ENCODE results near the gene RMRP.

GRCh38 chr9:35664531-35665470 is 7.0 kb upstream of the RMRP start, which contains the start of gene ARHGEF39:
- TF ChIP-seq ZNF175 (CRISPR knock-in tag; IDR thresholded peaks at IDR 0.05; ENCODE audit: low read depth) (no peak), RAD21 (CRISPR knock-in tag; conservative IDR thresholded peaks at IDR 0.05 in 1 of 2, IDR thresholded peaks at IDR 0.05 in 1 of 2) (peak in 1 of 2 experiments; percentile 38; a peak in 1 of 4 replicates), FOXO4 (CRISPR knock-in tag; IDR thresholded peaks at IDR 0.05) (no peak), CTCF (IDR thresholded peaks at IDR 0.05 in 2 of 3, conservative IDR thresholded peaks at IDR 0.05 in 1 of 3; ENCODE audit: insufficient read depth in 2 of 3, low read depth in 1 of 3, low read length in 3 of 3) (peak; percentile 41 to 49 (median 44); a peak in 4 of 6 replicates), FOS (IDR thresholded peaks at IDR 0.05; ENCODE audit: extremely low read depth, insufficient read length) (no peak)
- TF ChIP-seq, protein P1, sequence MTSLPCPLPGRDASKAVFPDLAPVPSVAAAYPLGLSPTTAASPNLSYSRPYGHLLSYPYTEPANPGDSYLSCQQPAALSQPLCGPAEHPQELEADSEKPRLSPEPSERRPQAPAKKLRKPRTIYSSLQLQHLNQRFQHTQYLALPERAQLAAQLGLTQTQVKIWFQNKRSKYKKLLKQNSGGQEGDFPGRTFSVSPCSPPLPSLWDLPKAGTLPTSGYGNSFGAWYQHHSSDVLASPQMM (CRISPR knock-in tag; IDR thresholded peaks at IDR 0.05): no peak
- TF ChIP-seq, protein P2, sequence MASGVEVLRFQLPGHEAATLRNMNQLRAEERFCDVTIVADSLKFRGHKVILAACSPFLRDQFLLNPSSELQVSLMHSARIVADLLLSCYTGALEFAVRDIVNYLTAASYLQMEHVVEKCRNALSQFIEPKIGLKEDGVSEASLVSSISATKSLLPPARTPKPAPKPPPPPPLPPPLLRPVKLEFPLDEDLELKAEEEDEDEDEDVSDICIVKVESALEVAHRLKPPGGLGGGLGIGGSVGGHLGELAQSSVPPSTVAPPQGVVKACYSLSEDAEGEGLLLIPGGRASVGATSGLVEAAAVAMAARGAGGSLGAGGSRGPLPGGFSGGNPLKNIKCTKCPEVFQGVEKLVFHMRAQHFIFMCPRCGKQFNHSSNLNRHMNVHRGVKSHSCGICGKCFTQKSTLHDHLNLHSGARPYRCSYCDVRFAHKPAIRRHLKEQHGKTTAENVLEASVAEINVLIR (CRISPR knock-in tag; IDR thresholded peaks at IDR 0.05): no peak
